ENCODE measurements around the gene ISG20.
"Not testable (repeated sequence)": the region's sequence is repeated elsewhere in the genome, so short reads cannot be mapped to it uniquely, and the experiment has no call there.

Gene ISG20

DNA sequence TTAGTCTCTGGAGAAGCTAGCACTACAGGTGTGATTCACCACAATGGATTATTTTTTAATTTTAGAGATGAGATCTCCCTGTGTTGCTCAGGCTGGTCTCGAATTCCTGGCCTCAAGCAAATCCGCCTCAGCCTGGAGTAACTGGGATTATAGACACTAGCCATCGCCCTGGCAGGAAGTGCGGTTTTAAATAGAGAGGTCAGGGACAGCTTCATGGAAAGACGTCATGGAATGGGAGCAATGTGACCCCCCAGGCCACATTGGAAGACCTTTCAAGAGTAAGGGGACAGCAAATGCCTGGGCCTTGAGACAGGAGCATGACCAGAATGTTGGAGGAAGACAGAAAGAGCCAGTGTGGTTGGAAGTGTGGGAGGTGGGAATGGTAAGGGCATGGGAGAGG lies 2.2 kb upstream of the ISG20 start:
- no peak overlapping the region for H3K4me3 ChIP-seq (ENCODE audit: low read depth, low read length)
- TF ChIP-seq, protein P1, sequence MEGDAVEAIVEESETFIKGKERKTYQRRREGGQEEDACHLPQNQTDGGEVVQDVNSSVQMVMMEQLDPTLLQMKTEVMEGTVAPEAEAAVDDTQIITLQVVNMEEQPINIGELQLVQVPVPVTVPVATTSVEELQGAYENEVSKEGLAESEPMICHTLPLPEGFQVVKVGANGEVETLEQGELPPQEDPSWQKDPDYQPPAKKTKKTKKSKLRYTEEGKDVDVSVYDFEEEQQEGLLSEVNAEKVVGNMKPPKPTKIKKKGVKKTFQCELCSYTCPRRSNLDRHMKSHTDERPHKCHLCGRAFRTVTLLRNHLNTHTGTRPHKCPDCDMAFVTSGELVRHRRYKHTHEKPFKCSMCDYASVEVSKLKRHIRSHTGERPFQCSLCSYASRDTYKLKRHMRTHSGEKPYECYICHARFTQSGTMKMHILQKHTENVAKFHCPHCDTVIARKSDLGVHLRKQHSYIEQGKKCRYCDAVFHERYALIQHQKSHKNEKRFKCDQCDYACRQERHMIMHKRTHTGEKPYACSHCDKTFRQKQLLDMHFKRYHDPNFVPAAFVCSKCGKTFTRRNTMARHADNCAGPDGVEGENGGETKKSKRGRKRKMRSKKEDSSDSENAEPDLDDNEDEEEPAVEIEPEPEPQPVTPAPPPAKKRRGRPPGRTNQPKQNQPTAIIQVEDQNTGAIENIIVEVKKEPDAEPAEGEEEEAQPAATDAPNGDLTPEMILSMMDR (IDR thresholded peaks at IDR 0.05; ENCODE audit: low read depth, low read length) = no peak

DNA sequence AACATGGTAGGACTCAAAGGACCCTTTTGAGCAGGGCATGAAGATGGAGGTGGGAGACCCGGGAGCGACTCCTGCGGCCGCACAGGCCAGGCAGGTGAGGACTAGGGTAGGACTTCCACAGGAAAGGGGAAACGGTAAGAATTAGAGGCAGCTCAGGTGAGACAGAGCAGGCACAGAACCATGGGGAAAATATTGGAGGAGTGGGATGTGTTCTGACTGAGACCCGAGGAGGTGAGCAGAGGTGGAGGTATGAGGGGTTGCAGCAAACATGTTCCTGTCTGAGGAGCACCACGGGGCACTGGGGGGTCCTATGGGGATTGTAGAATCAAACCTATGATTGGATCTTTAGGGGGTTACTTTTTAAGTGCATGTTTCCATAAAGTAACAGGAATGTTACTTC lies 1.4 kb upstream of the ISG20 start:
- TF ChIP-seq, protein P1 (IDR thresholded peaks at IDR 0.05; ENCODE audit: low read depth, low read length) = no peak
- no peak overlapping the region for H3K4me3 ChIP-seq (ENCODE audit: low read depth, low read length)

DNA sequence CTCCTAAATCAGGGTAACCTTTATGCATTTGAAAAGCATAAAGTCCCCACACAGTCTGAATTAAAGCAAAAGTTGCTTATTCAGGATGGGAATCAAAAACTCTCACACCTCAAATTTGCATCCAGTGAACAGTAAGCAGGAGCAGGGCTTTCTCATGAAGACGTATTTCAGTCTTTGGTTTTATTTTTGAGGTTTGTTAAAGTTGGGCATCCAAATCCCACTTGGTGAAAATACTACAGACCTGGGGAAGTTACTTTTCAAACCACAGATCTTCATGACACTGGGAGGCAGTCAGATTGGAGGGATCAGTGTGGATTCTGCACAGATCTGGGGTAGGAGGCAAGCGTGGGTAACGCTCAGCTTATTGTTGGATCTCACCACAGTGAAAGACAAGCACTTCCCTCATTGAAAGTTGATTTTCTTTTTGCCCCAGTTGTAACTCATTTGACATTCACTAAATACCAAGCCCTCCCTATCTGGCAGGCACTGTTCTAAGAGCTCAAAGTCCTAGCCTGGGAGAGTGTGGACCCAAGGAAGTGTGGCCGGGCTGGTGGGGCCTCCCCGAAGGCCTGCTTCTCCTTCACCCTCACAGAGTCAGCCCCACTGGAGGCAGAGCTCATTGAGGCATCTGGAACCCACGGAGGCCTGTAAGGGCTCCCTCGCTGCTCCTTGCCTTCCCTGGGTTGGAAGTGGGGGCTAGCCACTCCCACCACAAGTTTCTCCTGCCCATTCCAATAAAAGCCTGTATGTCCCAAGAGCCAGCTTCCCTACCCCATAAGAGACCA lies 783 bp upstream of the ISG20 start:
- TF ChIP-seq, protein P1 (IDR thresholded peaks at IDR 0.05; ENCODE audit: low read depth, low read length) = no peak
- peak overlapping the region; percentile 52 for H3K4me3 ChIP-seq (ENCODE audit: low read depth, low read length)

DNA sequence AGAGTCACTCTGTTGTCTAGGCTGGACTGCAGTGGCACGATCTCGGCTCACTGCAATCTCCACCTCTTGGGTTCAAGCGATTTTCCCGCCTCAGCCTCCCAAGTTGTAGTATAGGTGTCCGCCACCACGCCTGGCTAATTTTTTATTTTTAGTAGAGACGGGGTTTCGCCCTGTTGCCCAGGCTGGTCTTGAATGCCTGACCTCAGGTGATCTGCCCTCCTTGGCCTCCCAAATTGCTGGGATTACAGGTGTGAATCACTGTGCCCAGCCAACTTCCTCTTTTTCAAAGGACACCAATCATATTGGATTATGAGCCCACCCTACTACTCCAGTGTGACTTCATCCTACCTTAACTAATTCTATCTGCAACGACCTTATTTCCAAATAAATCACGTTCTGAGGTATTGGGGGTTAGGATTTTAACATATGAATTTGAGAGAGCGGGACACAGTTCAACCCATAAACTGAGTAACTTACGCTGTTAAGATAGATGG lies 3.2 kb downstream of the ISG20 start:
- H3K4me3 ChIP-seq (ENCODE audit: low read depth, low read length) = no peak overlapping the region
- TF ChIP-seq, protein P1 (IDR thresholded peaks at IDR 0.05; ENCODE audit: low read depth, low read length) = no peak

DNA sequence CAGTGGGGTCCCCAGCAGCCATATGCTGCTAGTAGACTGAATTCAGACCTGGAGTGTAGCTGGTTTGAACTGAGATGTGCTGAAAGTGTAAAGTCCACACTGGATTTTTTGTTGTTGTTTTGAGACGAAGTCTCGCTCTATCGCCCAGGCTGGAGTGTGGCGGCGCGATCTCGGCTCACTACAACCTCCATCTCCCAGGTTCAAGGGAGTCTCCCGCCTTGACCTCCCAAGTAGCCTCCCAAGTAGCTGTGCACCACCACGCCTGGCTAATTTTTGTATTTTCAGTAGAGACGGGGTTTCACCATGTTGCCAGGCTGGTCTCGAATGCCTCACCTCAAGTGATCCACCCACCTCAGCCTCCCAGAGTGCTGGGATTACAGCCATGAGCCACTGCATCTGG lies 3.7 kb downstream of the ISG20 start:
- H3K4me3 ChIP-seq (ENCODE audit: low read depth, low read length) = not testable (repeated sequence)

DNA sequence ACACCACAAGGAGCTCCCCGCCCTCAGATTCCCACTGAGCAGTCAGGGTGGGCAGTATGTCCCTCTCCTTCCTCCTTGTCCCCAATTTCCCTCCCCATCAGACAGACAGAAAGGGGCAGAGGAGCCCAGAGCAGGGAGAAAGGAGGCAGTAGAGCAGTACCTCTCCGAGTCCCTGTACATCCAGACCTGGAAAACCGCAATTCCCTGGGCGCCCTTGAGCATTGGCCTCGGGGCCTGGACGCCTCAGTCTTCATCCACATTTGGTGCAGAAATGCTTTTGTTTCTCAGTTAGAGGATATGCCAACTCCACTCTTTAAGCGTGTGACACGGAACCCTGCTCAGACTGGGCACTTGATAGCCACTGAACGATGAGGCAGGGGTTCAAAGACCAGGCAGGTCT lies 5.9 kb downstream of the ISG20 start:
- H3K4me3 ChIP-seq (ENCODE audit: low read depth, low read length) = no peak overlapping the region
- TF ChIP-seq, protein P1 (IDR thresholded peaks at IDR 0.05; ENCODE audit: low read depth, low read length) = no peak

DNA sequence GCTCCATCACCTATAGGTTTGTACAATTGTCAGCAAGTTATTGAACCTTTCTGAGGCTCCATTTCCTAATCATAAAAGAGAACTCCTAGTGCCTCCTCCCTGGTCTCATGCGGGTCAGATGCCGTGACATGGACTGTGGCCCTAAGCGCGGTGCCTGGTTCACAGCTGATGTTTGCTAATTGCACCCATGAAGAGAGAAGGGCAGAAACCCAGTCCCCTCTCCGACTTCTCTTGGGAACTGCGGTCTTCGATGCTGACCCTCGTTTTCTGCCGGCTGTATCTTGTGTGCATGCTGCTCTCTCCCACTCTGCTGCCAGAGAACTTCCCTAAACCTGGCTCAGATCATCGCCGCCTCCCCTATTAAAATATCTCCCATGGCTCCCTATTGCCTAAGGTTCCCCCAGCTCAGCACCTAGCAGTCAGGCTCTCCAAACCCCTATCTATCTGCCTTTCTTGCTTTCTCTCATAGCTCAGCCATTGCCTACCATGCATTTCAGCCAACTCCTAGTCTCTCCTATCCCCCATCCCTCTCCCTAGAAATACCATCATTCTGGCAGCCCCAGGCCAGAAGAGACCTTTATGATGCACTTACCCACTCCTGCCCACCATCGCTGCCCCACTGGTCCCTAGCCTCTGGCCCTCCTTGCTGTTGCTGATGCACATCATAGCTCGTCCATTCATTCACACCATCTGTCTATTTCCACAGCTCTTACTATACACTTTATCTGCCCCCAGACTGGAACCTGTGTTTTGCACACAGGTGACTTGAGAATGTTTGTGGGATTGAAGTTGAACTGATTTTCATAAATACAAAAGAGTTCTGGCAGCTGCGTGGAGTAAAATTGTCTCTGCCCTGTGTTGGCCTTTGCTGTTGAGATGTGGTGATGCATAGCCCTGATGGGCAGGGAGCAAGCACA lies 6.6 kb downstream of the ISG20 start:
- TF ChIP-seq, protein P1 (IDR thresholded peaks at IDR 0.05; ENCODE audit: low read depth, low read length) = no peak
- H3K4me3 ChIP-seq (ENCODE audit: low read depth, low read length) = no peak overlapping the region

Measured in WI38 (cell line).